WTC11 (cell line): ENCODE measurements around the gene UBE3A. TPM values are rescaled to one million over a fixed set of nuclear protein-coding genes. Genes with fewer than 3 reads are reported as not detected.

Source experiments
- ATAC-seq: fragments of 200-7000 bp; cut with Tn5 transposase; 2 replicates; pipeline ENCODE4 v1.10.0; 2021; ENCODE audit warnings: mild to moderate bottlenecking, moderate library complexity
- CTCF ChIA-PET: fragments of 300-600 bp; sonication (Branson Sonifier 250); formaldehyde crosslinking; loops from one replicate; lab custom pipeline; 2021; ENCODE audit warnings: antibody characterized with exemption; lab: Charles Lee
- POLR2A ChIA-PET: fragments of 350-600 bp; sonication (Branson Sonifier 250); formaldehyde crosslinking; loops from one replicate; lab custom pipeline; 2021; ENCODE audit warnings: antibody characterized with exemption; lab: Charles Lee
- DNase-seq: peaks from one replicate; pipeline ENCODE4 v3.0.0; 2021; ENCODE audit warnings: low spot score
- H3K27ac Mint-ChIP-seq: 2 replicates; pipeline ENCODE4 v1.8.0; 2021; ENCODE audit warnings: mixed read lengths
- H3K27me3 Mint-ChIP-seq: 2 replicates; pipeline ENCODE4 v1.8.0; 2021; ENCODE audit warnings: low read depth, mild to moderate bottlenecking, moderate library complexity, mixed read lengths
- H3K36me3 Mint-ChIP-seq: 2 replicates; pipeline ENCODE4 v1.8.0; 2021; ENCODE audit warnings: mixed read lengths
- H3K4me1 Mint-ChIP-seq: 2 replicates; pipeline ENCODE4 v1.8.0; 2022; ENCODE audit warnings: mixed read lengths
- H3K4me3 Mint-ChIP-seq: 2 replicates; pipeline ENCODE4 v1.8.0; 2021; ENCODE audit warnings: mild to moderate bottlenecking, moderate library complexity, mixed read lengths
- H3K9me3 Mint-ChIP-seq: 2 replicates; pipeline ENCODE4 v1.8.0; 2021; ENCODE audit warnings: mixed read lengths
- FOXJ3 ChIP-seq: sonication (generic); formaldehyde crosslinking; IDR thresholded peaks from 2 replicates; pipeline ENCODE4 v1.9.0; 2021; ENCODE audit warnings: missing genetic modification reagents, mild to moderate bottlenecking, borderline replicate concordance
- GABPB1 ChIP-seq: sonication (generic); formaldehyde crosslinking; IDR thresholded peaks from 2 replicates; pipeline ENCODE4 v1.8.1; 2023; ENCODE audit warnings: mild to moderate bottlenecking, missing genetic modification reagents
- GRHL2 ChIP-seq: fragments of 250-450 bp; sonication (Bioruptor Pico); IDR thresholded peaks from 2 replicates; pipeline ENCODE4 v1.8.0; 2022; ENCODE audit warnings: mild to moderate bottlenecking, moderate library complexity; ENCODE audit not compliant: insufficient replicate concordance, severe bottlenecking
- JUN ChIP-seq: sonication (generic); formaldehyde crosslinking; IDR thresholded peaks from 2 replicates; pipeline ENCODE4 v1.8.0; 2023; ENCODE audit warnings: mild to moderate bottlenecking, missing genetic modification reagents
- KAT7 ChIP-seq: sonication (generic); formaldehyde crosslinking; IDR thresholded peaks from 2 replicates; pipeline ENCODE4 v1.8.1; 2023; ENCODE audit warnings: missing genetic modification reagents, mild to moderate bottlenecking, borderline replicate concordance
- MXD4 ChIP-seq: fragments of 250-450 bp; sonication (Bioruptor Pico); IDR thresholded peaks from 2 replicates; pipeline ENCODE4 v1.8.0; 2021; ENCODE audit warnings: mild to moderate bottlenecking, moderate library complexity, borderline replicate concordance
- MYBL2 ChIP-seq: sonication (generic); formaldehyde crosslinking; IDR thresholded peaks from 2 replicates; pipeline ENCODE4 v1.8.1; 2023; ENCODE audit warnings: mild to moderate bottlenecking, moderate library complexity, missing genetic modification reagents
- NFE2L1 ChIP-seq: sonication (generic); formaldehyde crosslinking; IDR thresholded peaks from 2 replicates; pipeline ENCODE4 v1.8.1; 2023; ENCODE audit warnings: missing genetic modification reagents
- NFYB ChIP-seq: sonication (generic); formaldehyde crosslinking; conservative IDR thresholded peaks from 2 replicates; pipeline ENCODE4 v1.8.0; 2022; ENCODE audit warnings: low read depth, missing genetic modification reagents
- NR1H2 ChIP-seq: sonication (generic); formaldehyde crosslinking; IDR thresholded peaks from 2 replicates; pipeline ENCODE4 v1.9.0; 2021; ENCODE audit warnings: mild to moderate bottlenecking, moderate library complexity, missing genetic modification reagents
- OVOL2 ChIP-seq: fragments of 250-450 bp; sonication (Bioruptor Pico); IDR thresholded peaks from 2 replicates; pipeline ENCODE4 v1.9.0; 2021; ENCODE audit warnings: mild to moderate bottlenecking, borderline replicate concordance
- SMAD3 ChIP-seq: sonication (generic); formaldehyde crosslinking; IDR thresholded peaks from 2 replicates; pipeline ENCODE4 v1.8.0; 2022; ENCODE audit warnings: missing genetic modification reagents, mild to moderate bottlenecking, borderline replicate concordance
- SOX15 ChIP-seq: fragments of 250-450 bp; sonication (Bioruptor Pico); IDR thresholded peaks from 2 replicates; pipeline ENCODE4 v1.9.0; 2021; ENCODE audit warnings: mild to moderate bottlenecking
- SP1 ChIP-seq: sonication (generic); formaldehyde crosslinking; conservative IDR thresholded peaks from 2 replicates; pipeline ENCODE4 v1.8.1; 2022; ENCODE audit warnings: missing genetic modification reagents
- TEAD1 ChIP-seq: sonication (generic); formaldehyde crosslinking; IDR thresholded peaks from 2 replicates; pipeline ENCODE4 v1.8.0; 2022; ENCODE audit warnings: mild to moderate bottlenecking, missing genetic modification reagents
- ZNF219 ChIP-seq: sonication (generic); formaldehyde crosslinking; IDR thresholded peaks from 2 replicates; pipeline ENCODE4 v1.8.0; 2023; ENCODE audit warnings: missing genetic modification reagents, mild to moderate bottlenecking, borderline replicate concordance
- ZNF416 ChIP-seq: fragments of 250-450 bp; sonication (Bioruptor Pico); IDR thresholded peaks from 2 replicates; pipeline ENCODE4 v1.9.0; 2021; ENCODE audit warnings: mild to moderate bottlenecking, inconsistent platforms
- ZNF423 ChIP-seq: fragments of 250-450 bp; sonication (Bioruptor Pico); IDR thresholded peaks from 2 replicates; pipeline ENCODE4 v2.1.2; 2022; ENCODE audit warnings: mild to moderate bottlenecking, moderate library complexity
- total RNA-seq: library from RNA; stranded (reverse); gene quantifications from 3 replicates; pipeline ENCODE4 v1.2.3, GENCODE V29; 2021
- TF ChIP-seq, protein P1 (sequence below): sonication (generic); formaldehyde crosslinking; IDR thresholded peaks from 2 replicates; pipeline ENCODE4 v1.8.1; 2023; ENCODE audit warnings: mild to moderate bottlenecking, missing genetic modification reagents, moderate library complexity
- TF ChIP-seq, protein P2 (sequence below): sonication (generic); formaldehyde crosslinking; IDR thresholded peaks from 2 replicates; pipeline ENCODE4 v1.8.0; 2023; ENCODE audit warnings: missing genetic modification reagents
- TF ChIP-seq, protein P3 (sequence below): sonication (generic); formaldehyde crosslinking; IDR thresholded peaks from 2 replicates; pipeline ENCODE4 v1.8.1; 2022; ENCODE audit warnings: mild to moderate bottlenecking, moderate library complexity, missing genetic modification reagents
- TF ChIP-seq, protein P4 (sequence below): sonication (generic); formaldehyde crosslinking; IDR thresholded peaks from 2 replicates; pipeline ENCODE4 v1.8.1; 2023; ENCODE audit warnings: mild to moderate bottlenecking, missing genetic modification reagents
- TF ChIP-seq, protein P5 (sequence below): fragments of 250-450 bp; sonication (Bioruptor Pico); IDR thresholded peaks from 2 replicates; pipeline ENCODE4 v1.9.0; 2021; ENCODE audit warnings: mild to moderate bottlenecking
- TF ChIP-seq, protein P6 (sequence below): sonication (generic); formaldehyde crosslinking; IDR thresholded peaks from 2 replicates; pipeline ENCODE4 v1.8.0; 2022; ENCODE audit warnings: mild to moderate bottlenecking, missing genetic modification reagents
- TF ChIP-seq, protein P7 (sequence below): sonication (generic); formaldehyde crosslinking; IDR thresholded peaks from 2 replicates; pipeline ENCODE4 v1.8.0; 2022; ENCODE audit warnings: mild to moderate bottlenecking, missing genetic modification reagents

UBE3A gene
- total RNA-seq, 1 experiment from 2014 or later: 120 TPM

DNA sequence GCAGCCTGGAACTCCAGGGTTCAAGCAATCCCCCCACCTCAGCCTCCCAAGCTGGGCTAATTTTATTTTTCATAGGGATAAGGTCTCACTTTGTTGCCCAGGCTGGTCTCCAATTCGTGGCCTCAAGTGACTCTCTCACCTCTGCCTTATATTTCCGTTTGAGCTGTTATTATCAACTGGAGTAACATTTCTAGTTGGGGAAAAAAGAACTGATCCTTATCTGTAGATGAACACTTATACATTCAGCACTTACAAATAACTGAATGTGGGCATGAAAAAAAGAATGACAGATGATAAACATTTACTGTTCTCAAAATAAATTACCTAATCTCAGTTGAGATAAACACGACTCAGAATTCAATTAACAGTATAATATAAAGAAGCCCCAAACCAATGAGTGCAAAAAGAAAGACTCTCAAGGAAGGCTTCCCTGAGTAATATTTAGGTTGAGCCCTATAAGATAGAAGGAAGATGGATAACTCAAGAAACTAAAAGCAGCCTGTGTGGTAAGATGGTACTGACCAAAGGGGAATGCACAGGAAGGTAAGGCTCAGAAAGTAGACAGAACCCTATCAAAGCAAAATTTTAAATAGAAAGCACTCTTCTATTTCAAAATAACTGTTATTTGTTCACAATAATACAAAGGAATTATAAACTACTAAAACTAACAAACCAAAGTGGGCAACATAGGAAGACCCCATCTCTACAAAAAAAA is 11.8 kb downstream of the UBE3A start (continued):
- TF ChIP-seq, protein P1, sequence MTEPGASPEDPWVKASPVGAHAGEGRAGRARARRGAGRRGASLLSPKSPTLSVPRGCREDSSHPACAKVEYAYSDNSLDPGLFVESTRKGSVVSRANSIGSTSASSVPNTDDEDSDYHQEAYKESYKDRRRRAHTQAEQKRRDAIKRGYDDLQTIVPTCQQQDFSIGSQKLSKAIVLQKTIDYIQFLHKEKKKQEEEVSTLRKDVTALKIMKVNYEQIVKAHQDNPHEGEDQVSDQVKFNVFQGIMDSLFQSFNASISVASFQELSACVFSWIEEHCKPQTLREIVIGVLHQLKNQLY (CRISPR knock-in tag): no peak

DNA sequence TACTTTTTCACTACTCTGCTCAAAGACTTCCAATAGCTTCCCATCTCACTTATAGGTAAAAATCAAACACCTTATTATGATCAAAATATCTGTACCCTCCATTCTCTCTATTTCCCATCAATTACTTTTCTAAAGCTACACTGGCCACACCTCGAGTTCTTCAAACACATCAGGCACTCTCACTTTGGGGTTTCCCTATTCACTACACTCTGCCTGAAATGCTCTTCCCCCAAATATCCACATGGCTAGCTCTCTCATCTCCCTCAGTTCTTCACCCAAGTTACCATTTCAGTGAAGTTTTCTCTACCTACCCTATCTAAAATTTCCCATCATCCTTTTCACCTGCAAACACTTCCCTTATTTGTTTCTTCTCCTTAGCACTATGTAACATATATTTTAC is 14.8 kb downstream of the UBE3A start:
- DNase-seq: no peak
- no peak for ATAC-seq
- H3K9me3 Mint-ChIP-seq: peaks cover 6% of the 10 kb centered on the region
- peaks cover 47% of the 10 kb centered on the region for H3K4me1 Mint-ChIP-seq
- H3K27ac Mint-ChIP-seq: peak overlapping the region; percentile 12
- CTCF ChIA-PET: no interaction called here
- POLR2A ChIA-PET: no interaction called here
- TF ChIP-seq OVOL2 (CRISPR knock-in tag) (no peak), NR1H2 (CRISPR knock-in tag) (no peak), SP1 (CRISPR knock-in tag) (no peak), KAT7 (CRISPR knock-in tag) (no peak), SOX15 (no peak)
- peaks cover 10% of the 10 kb centered on the region for H3K36me3 Mint-ChIP-seq
- H3K4me3 Mint-ChIP-seq: no peak overlapping the region
- no peaks in the 10 kb centered on the region for H3K27me3 Mint-ChIP-seq

DNA sequence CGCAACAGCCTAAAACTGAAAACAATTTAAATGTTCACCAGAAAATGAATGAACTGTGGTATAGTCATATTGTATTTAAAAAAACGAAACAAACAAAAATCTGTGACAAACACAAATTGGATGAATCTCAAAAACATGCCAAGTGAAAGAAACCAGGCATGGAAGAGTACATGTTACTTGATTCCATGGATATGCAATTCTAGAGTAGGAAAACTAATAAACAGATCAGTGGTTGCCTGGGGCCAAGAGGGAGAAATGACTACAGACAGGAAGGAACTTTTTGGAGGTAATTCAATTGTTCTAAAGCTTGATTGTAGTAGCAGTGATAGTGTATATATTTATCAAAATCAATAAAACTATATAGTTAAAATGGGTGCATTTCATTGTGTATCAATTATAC is 16.8 kb downstream of the UBE3A start:
- no peak for TF ChIP-seq FOXJ3 (CRISPR knock-in tag)
- TF ChIP-seq, protein P2, sequence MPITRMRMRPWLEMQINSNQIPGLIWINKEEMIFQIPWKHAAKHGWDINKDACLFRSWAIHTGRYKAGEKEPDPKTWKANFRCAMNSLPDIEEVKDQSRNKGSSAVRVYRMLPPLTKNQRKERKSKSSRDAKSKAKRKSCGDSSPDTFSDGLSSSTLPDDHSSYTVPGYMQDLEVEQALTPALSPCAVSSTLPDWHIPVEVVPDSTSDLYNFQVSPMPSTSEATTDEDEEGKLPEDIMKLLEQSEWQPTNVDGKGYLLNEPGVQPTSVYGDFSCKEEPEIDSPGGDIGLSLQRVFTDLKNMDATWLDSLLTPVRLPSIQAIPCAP: no peak
- no peak for TF ChIP-seq JUN
- ChIA-PET POLR2A (interaction anchor here (1.2 kb wide), 1 partner anchor 11 kb away, joined by 10 read pairs; no protein-coding TSS in a partner anchor), CTCF (no interaction called here)
- H3K27me3 Mint-ChIP-seq: no peaks in the 10 kb centered on the region
- peaks cover 50% of the 10 kb centered on the region for H3K4me1 Mint-ChIP-seq
- H3K9me3 Mint-ChIP-seq: peaks cover 6% of the 10 kb centered on the region
- H3K27ac Mint-ChIP-seq: no peak overlapping the region
- DNase-seq (no peak), ATAC-seq (no peak)
- no peak overlapping the region for H3K4me3 Mint-ChIP-seq
- peaks cover 10% of the 10 kb centered on the region for H3K36me3 Mint-ChIP-seq

DNA sequence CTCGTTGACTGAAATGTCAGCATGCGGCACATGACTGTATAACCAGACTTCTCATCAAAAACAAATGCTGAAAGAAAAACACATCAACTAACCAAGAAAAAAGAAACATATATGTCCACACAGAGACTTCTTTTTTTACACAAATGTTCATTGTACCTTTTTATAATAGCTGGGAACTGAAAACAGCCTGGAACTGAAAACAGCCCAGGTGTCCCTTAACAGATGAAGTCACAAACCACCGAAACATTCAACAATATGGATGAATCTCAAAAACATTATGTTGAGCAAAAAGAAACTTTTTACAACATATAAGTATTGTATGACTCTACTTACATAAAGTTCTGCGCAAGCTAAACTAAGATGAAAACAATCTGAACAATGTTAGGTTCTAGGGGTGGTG is 20.6 kb downstream of the UBE3A start:
- Mint-ChIP-seq H3K4me1 (peaks cover 60% of the 10 kb centered on the region), H3K4me3 (no peak overlapping the region)
- POLR2A ChIA-PET: interaction anchor here (0.6 kb wide), 1 partner anchor 9 kb away, joined by 10 read pairs; no protein-coding TSS in a partner anchor
- no peak for DNase-seq
- CTCF ChIA-PET: no interaction called here
- TF ChIP-seq, protein P3, sequence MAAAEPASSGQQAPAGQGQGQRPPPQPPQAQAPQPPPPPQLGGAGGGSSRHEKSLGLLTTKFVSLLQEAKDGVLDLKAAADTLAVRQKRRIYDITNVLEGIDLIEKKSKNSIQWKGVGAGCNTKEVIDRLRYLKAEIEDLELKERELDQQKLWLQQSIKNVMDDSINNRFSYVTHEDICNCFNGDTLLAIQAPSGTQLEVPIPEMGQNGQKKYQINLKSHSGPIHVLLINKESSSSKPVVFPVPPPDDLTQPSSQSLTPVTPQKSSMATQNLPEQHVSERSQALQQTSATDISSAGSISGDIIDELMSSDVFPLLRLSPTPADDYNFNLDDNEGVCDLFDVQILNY (CRISPR knock-in tag): no peak
- TF ChIP-seq GRHL2 (no peak), ZNF219 (CRISPR knock-in tag) (no peak), NFYB (no peak), TEAD1 (CRISPR knock-in tag) (no peak), MYBL2 (no peak), SP1 (CRISPR knock-in tag) (no peak), ZNF416 (CRISPR knock-in tag) (no peak), ZNF423 (CRISPR knock-in tag) (no peak), GABPB1 (CRISPR knock-in tag) (no peak), NFE2L1 (CRISPR knock-in tag) (no peak), MXD4 (CRISPR knock-in tag) (no peak), SMAD3 (CRISPR knock-in tag) (no peak)
- TF ChIP-seq, protein P4, sequence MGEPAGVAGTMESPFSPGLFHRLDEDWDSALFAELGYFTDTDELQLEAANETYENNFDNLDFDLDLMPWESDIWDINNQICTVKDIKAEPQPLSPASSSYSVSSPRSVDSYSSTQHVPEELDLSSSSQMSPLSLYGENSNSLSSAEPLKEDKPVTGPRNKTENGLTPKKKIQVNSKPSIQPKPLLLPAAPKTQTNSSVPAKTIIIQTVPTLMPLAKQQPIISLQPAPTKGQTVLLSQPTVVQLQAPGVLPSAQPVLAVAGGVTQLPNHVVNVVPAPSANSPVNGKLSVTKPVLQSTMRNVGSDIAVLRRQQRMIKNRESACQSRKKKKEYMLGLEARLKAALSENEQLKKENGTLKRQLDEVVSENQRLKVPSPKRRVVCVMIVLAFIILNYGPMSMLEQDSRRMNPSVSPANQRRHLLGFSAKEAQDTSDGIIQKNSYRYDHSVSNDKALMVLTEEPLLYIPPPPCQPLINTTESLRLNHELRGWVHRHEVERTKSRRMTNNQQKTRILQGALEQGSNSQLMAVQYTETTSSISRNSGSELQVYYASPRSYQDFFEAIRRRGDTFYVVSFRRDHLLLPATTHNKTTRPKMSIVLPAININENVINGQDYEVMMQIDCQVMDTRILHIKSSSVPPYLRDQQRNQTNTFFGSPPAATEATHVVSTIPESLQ (CRISPR knock-in tag): no peak
- TF ChIP-seq, protein P5, sequence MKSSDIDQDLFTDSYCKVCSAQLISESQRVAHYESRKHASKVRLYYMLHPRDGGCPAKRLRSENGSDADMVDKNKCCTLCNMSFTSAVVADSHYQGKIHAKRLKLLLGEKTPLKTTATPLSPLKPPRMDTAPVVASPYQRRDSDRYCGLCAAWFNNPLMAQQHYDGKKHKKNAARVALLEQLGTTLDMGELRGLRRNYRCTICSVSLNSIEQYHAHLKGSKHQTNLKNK (CRISPR knock-in tag): no peak
- TF ChIP-seq, protein P6, sequence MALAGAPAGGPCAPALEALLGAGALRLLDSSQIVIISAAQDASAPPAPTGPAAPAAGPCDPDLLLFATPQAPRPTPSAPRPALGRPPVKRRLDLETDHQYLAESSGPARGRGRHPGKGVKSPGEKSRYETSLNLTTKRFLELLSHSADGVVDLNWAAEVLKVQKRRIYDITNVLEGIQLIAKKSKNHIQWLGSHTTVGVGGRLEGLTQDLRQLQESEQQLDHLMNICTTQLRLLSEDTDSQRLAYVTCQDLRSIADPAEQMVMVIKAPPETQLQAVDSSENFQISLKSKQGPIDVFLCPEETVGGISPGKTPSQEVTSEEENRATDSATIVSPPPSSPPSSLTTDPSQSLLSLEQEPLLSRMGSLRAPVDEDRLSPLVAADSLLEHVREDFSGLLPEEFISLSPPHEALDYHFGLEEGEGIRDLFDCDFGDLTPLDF (CRISPR knock-in tag): no peak
- TF ChIP-seq, protein P7, sequence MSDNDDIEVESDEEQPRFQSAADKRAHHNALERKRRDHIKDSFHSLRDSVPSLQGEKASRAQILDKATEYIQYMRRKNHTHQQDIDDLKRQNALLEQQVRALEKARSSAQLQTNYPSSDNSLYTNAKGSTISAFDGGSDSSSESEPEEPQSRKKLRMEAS (CRISPR knock-in tag): no peak
- TF ChIP-seq, all 79 proteins: peak for 0
- H3K9me3 Mint-ChIP-seq: peaks cover 6% of the 10 kb centered on the region
- H3K27me3 Mint-ChIP-seq: no peaks in the 10 kb centered on the region
- peaks cover 10% of the 10 kb centered on the region for H3K36me3 Mint-ChIP-seq
- no peak overlapping the region for H3K27ac Mint-ChIP-seq
- ATAC-seq: no peak
